ENCODE results near the gene SPATA2L. TPM values are rescaled to one million over a fixed set of nuclear protein-coding genes. Genes with fewer than 3 reads are reported as not detected.

Gene SPATA2L
- total RNA-seq (ENCODE audit: low replicate concordance), result 7.6 and 13.2 TPM in 2 replicates

- peak within 1 kb of the TSS; percentile 72 for H3K4me3 ChIP-seq
- H3K9me3 Mint-ChIP-seq, result no peaks in the 10 kb centered on the region
- H3K4me1 ChIP-seq, result peaks cover 8% of the 10 kb centered on the region
- no peak within 1 kb of the TSS for H3K9ac ChIP-seq
- no peak within 1 kb of the TSS for H3K27ac ChIP-seq
- no peak for TF ChIP-seq EZH2phosphoT487 (IDR thresholded peaks at IDR 0.05)
- TF ChIP-seq CTCF (IDR thresholded peaks at IDR 0.05), result peak; percentile 28
- no peak for TF ChIP-seq EZH2 (IDR thresholded peaks at IDR 0.05)
- peaks cover 34% of the 10 kb centered on the region for H3K27me3 ChIP-seq
- peak within 1 kb of the TSS; percentile 84 for H3K4me3 Mint-ChIP-seq
- H2AFZ ChIP-seq (replicated peaks), result peak within 1 kb of the TSS; percentile 97
- H3K36me3 Mint-ChIP-seq, result peaks cover 5% of the 10 kb centered on the region
- DNase-seq (ENCODE audit: low spot score), result peak; percentile 98
- H4K20me1 ChIP-seq (ENCODE audit: low read depth), result peaks cover 14% of the 10 kb centered on the region
- no peaks in the 10 kb centered on the region for H3K36me3 ChIP-seq
- peak within 1 kb of the TSS; percentile 89 for H3K4me2 ChIP-seq
- no peaks in the 10 kb centered on the region for H3K79me2 ChIP-seq (ENCODE audit: low read depth)
- H3F3A ChIP-seq (ENCODE audit: low read depth), result peaks cover 37% of the 10 kb centered on the region
- peaks cover 11% of the 10 kb centered on the region for H3K27me3 Mint-ChIP-seq (ENCODE audit: insufficient read depth, low read depth)
- H3K27ac Mint-ChIP-seq, result no peak within 1 kb of the TSS
- no peaks in the 10 kb centered on the region for H3K9me3 ChIP-seq (ENCODE audit: low read depth)
- H3K4me1 Mint-ChIP-seq, result peaks cover 24% of the 10 kb centered on the region
Observed at GRCh38 chr16:89701425-89702406, at the start of gene SPATA2L. SPATA2L (minus strand) TSS chr16:89701705; CDS start chr16:89701232, 473 bp downstream.

GRCh38 chr16:89749637-89750036, 48.1 kb upstream of the SPATA2L start:
- no peak overlapping the region for H3K4me3 Mint-ChIP-seq
- no peak for DNase-seq (ENCODE audit: low spot score)
- no peaks in the 10 kb centered on the region for H3K4me1 ChIP-seq
- H3K36me3 Mint-ChIP-seq, result peaks cover 24% of the 10 kb centered on the region
- H3K27ac Mint-ChIP-seq, result peak overlapping the region; percentile 82
- no peaks in the 10 kb centered on the region for H3K9me3 Mint-ChIP-seq
- no peak overlapping the region for H2AFZ ChIP-seq (replicated peaks)
- no peaks in the 10 kb centered on the region for H4K20me1 ChIP-seq (ENCODE audit: low read depth)
- H3K79me2 ChIP-seq (ENCODE audit: low read depth), result no peaks in the 10 kb centered on the region
- no peaks in the 10 kb centered on the region for H3K36me3 ChIP-seq
- no peaks in the 10 kb centered on the region for H3K4me1 Mint-ChIP-seq
- H3K9me3 ChIP-seq (ENCODE audit: low read depth), result no peaks in the 10 kb centered on the region
- H3K9ac ChIP-seq, result no peak overlapping the region
- no peaks in the 10 kb centered on the region for H3K27me3 ChIP-seq
- no peaks in the 10 kb centered on the region for H3K27me3 Mint-ChIP-seq (ENCODE audit: insufficient read depth, low read depth)
- H3K4me2 ChIP-seq, result no peak overlapping the region
- no peak overlapping the region for H3K27ac ChIP-seq
- no peak overlapping the region for H3K4me3 ChIP-seq
- no peaks in the 10 kb centered on the region for H3F3A ChIP-seq (ENCODE audit: low read depth)
- no peak for TF ChIP-seq EZH2 (IDR thresholded peaks at IDR 0.05)
- TF ChIP-seq EZH2phosphoT487 (IDR thresholded peaks at IDR 0.05), result no peak
- TF ChIP-seq CTCF (IDR thresholded peaks at IDR 0.05), result no peak

DNA sequence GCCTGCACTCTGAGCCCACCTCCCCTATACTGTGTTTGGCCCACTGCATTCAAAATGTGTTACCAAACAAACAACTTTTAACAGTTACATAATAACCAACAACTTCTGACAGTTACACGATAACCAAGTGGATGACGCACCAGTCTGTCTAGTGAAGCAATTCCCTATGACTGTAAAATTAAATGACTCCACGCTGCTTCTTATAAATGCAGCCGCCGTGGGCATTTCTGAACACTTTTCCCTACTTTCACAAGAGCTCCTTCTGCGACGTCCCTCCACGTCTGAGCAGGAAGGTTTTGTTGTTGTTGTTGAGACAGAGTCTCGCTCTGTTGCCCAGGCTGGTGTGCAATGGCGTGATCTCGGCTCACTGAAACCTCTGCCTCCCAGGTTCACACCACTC, 47.4 kb upstream of the SPATA2L start:
- Mint-ChIP-seq H3K4me1 (no peaks in the 10 kb centered on the region), H3K9me3 (no peaks in the 10 kb centered on the region), H3K4me3 (no peak overlapping the region), H3K36me3 (peaks cover 22% of the 10 kb centered on the region), H3K27ac (no peak overlapping the region), H3K27me3 (ENCODE audit: insufficient read depth, low read depth) (no peaks in the 10 kb centered on the region)
- Histone ChIP-seq H4K20me1 (ENCODE audit: low read depth) (no peaks in the 10 kb centered on the region), H3K4me3 (no peak overlapping the region), H3K9me3 (ENCODE audit: low read depth) (no peaks in the 10 kb centered on the region), H2AFZ (replicated peaks) (no peak overlapping the region), H3K79me2 (ENCODE audit: low read depth) (no peaks in the 10 kb centered on the region), H3K9ac (no peak overlapping the region), H3K4me1 (no peaks in the 10 kb centered on the region), H3K4me2 (no peak overlapping the region), H3K27me3 (no peaks in the 10 kb centered on the region), H3K27ac (no peak overlapping the region), H3F3A (ENCODE audit: low read depth) (no peaks in the 10 kb centered on the region), H3K36me3 (no peaks in the 10 kb centered on the region)
- TF ChIP-seq EZH2phosphoT487 (IDR thresholded peaks at IDR 0.05), result no peak
- TF ChIP-seq EZH2 (IDR thresholded peaks at IDR 0.05), result no peak
- TF ChIP-seq CTCF (IDR thresholded peaks at IDR 0.05), result no peak
- no peak for DNase-seq (ENCODE audit: low spot score)
